Stimulated activated CD8-positive, alpha-beta memory T cell treated with anti-CD3 and anti-CD28 coated beads, Interleukin-7, amount 100 ng/mL, for 24 hours (primary cell): ENCODE results near the gene FBXW7.

ENCODE experiments used
- DNase-seq: peaks from one replicate; pipeline ENCODE4 v3.0.0-alpha.2; 2020; ENCODE audit warnings: low read depth

FBXW7 gene

GRCh38 chr4:152283801-152284470 is 252.0 kb downstream of the FBXW7 start:
- DNase-seq = no peak

GRCh38 chr4:152281822-152282221 is 254.1 kb downstream of the FBXW7 start:
- no peak for DNase-seq

- no peak for DNase-seq
These were observed 254.7 kb downstream of the FBXW7 start for GRCh38 chr4:152281211-152281610.

GRCh38 chr4:152279234-152279566 is 256.7 kb downstream of the FBXW7 start:
- no peak for DNase-seq

- DNase-seq = no peak
These were observed 257.2 kb downstream of the FBXW7 start for GRCh38 chr4:152278505-152279233.

- DNase-seq = no peak
These were observed 257.8 kb downstream of the FBXW7 start for GRCh38 chr4:152278172-152278504.

- no peak for DNase-seq
These were observed 258.6 kb downstream of the FBXW7 start for GRCh38 chr4:152277333-152277732.

- no peak for DNase-seq
These were observed 262.5 kb downstream of the FBXW7 start for GRCh38 chr4:152273343-152273742.
